ENCODE results near the gene CFAP221. TPM values are rescaled to one million over a fixed set of nuclear protein-coding genes. Genes with fewer than 3 reads are reported as not detected.

Gene CFAP221
- total and polyA plus RNA-seq, 2 experiments from 2014 or later = 0.42 to 0.65 TPM

DNA sequence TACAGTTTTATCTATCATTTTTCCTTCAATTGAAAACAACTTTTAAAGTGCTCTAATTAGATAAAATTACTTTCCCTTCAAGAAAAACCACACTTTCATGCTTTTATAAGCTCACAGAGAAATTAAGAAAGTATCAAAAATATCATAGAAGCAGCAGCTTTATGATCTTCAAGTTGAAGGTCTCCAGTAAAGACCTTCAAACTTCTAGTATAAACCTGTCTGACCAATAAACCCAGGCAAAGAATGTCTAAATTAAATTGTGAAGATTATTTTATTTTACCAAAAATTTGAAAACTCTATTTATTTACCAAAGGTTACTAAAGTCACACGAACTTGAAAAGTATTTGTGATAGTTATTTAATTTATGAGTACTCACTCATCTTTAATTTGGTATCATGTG lies 10.7 kb upstream of the CFAP221 start (continued):
- TF ChIP-seq, protein P1, sequence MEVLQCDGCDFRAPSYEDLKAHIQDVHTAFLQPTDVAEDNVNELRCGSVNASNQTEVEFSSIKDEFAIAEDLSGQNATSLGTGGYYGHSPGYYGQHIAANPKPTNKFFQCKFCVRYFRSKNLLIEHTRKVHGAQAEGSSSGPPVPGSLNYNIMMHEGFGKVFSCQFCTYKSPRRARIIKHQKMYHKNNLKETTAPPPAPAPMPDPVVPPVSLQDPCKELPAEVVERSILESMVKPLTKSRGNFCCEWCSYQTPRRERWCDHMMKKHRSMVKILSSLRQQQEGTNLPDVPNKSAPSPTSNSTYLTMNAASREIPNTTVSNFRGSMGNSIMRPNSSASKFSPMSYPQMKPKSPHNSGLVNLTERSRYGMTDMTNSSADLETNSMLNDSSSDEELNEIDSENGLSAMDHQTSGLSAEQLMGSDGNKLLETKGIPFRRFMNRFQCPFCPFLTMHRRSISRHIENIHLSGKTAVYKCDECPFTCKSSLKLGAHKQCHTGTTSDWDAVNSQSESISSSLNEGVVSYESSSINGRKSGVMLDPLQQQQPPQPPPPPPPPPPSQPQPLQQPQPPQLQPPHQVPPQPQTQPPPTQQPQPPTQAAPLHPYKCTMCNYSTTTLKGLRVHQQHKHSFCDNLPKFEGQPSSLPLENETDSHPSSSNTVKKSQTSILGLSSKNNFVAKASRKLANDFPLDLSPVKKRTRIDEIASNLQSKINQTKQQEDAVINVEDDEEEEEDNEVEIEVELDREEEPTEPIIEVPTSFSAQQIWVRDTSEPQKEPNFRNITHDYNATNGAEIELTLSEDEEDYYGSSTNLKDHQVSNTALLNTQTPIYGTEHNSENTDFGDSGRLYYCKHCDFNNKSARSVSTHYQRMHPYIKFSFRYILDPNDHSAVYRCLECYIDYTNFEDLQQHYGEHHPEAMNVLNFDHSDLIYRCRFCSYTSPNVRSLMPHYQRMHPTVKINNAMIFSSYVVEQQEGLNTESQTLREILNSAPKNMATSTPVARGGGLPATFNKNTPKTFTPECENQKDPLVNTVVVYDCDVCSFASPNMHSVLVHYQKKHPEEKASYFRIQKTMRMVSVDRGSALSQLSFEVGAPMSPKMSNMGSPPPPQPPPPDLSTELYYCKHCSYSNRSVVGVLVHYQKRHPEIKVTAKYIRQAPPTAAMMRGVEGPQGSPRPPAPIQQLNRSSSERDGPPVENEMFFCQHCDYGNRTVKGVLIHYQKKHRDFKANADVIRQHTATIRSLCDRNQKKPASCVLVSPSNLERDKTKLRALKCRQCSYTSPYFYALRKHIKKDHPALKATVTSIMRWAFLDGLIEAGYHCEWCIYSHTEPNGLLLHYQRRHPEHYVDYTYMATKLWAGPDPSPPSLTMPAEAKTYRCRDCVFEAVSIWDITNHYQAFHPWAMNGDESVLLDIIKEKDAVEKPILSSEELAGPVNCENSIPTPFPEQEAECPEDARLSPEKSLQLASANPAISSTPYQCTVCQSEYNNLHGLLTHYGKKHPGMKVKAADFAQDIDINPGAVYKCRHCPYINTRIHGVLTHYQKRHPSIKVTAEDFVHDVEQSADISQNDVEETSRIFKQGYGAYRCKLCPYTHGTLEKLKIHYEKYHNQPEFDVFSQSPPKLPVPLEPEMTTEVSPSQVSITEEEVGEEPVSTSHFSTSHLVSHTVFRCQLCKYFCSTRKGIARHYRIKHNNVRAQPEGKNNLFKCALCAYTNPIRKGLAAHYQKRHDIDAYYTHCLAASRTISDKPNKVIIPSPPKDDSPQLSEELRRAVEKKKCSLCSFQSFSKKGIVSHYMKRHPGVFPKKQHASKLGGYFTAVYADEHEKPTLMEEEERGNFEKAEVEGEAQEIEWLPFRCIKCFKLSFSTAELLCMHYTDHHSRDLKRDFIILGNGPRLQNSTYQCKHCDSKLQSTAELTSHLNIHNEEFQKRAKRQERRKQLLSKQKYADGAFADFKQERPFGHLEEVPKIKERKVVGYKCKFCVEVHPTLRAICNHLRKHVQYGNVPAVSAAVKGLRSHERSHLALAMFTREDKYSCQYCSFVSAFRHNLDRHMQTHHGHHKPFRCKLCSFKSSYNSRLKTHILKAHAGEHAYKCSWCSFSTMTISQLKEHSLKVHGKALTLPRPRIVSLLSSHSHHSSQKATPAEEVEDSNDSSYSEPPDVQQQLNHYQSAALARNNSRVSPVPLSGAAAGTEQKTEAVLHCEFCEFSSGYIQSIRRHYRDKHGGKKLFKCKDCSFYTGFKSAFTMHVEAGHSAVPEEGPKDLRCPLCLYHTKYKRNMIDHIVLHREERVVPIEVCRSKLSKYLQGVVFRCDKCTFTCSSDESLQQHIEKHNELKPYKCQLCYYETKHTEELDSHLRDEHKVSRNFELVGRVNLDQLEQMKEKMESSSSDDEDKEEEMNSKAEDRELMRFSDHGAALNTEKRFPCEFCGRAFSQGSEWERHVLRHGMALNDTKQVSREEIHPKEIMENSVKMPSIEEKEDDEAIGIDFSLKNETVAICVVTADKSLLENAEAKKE (CRISPR knock-in tag; IDR thresholded peaks at IDR 0.05) = no peak
- no peak for TF ChIP-seq EZH2phosphoT487 (IDR thresholded peaks at IDR 0.05; ENCODE audit: unreplicated experiment)
- no peak for TF ChIP-seq ZNF114 (CRISPR knock-in tag; IDR thresholded peaks at IDR 0.05)

DNA sequence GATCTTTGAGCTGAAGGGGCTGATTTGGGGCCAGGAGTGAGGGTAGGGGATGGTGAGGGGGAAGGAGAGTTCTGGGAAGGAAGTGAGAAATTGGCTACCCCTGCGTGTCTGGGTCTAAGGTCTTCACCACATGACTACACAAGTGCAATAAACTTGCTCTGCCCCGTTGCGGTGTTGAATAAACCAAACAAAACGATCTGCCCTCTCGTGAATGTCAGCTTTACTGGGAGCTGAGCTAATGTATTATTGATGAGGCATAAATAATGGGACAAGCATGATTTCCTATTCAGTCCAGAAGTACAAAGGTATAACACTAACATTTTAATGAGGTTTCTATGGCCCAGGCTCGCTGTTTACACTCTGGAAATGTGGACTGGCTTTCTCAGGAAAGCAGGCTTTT lies 8.0 kb upstream of the CFAP221 start:
- Histone ChIP-seq H3K79me2 (replicated peaks; ENCODE audit: insufficient read depth) (no peaks in the 10 kb centered on the region), H3K9me2 (ENCODE audit: insufficient read depth) (no peaks in the 10 kb centered on the region), H3K4me3 (no peak overlapping the region), H3K27ac (ENCODE audit: low read depth) (no peak overlapping the region), H3K4me1 (ENCODE audit: insufficient read depth) (peaks cover 6% of the 10 kb centered on the region; the same call in 1 of the 2 replicates), H3K36me3 (ENCODE audit: insufficient read depth) (no peaks in the 10 kb centered on the region), H2AFZ (no peak overlapping the region), H3F3A (replicated peaks; ENCODE audit: low read depth) (no peaks in the 10 kb centered on the region), H3K4me2 (no peak overlapping the region), H3K27me3 (ENCODE audit: insufficient read depth) (no peaks in the 10 kb centered on the region), H4K20me1 (replicated peaks; ENCODE audit: insufficient read depth) (no peaks in the 10 kb centered on the region)
- Mint-ChIP-seq H3K27ac (no peak overlapping the region), H3K4me3 (no peak overlapping the region), H3K36me3 (ENCODE audit: low read depth) (peaks cover 2% of the 10 kb centered on the region; the same call in 1 of the 3 replicates), H3K4me1 (peaks cover 13% of the 10 kb centered on the region; the same call in 2 of the 3 replicates), H3K9me3 (peaks cover 14% of the 10 kb centered on the region; the same call in 2 of the 3 replicates), H3K27me3 (ENCODE audit: insufficient read depth, low read depth, poor library complexity) (peaks cover 2% of the 10 kb centered on the region)
- DNase-seq (ENCODE audit: low spot score) = no peak
- no peak for ATAC-seq
- TF ChIP-seq EZH2 (IDR thresholded peaks at IDR 0.05; ENCODE audit: low read depth, unreplicated experiment) (no peak), NANOG (IDR thresholded peaks at IDR 0.05; ENCODE audit: borderline replicate concordance) (no peak), ZNF331 (CRISPR knock-in tag; IDR thresholded peaks at IDR 0.05; ENCODE audit: low read depth) (no peak), EZH2phosphoT487 (IDR thresholded peaks at IDR 0.05; ENCODE audit: unreplicated experiment) (no peak)
- TF ChIP-seq, protein P1 (CRISPR knock-in tag; IDR thresholded peaks at IDR 0.05) = no peak
- TF ChIP-seq, protein P2, sequence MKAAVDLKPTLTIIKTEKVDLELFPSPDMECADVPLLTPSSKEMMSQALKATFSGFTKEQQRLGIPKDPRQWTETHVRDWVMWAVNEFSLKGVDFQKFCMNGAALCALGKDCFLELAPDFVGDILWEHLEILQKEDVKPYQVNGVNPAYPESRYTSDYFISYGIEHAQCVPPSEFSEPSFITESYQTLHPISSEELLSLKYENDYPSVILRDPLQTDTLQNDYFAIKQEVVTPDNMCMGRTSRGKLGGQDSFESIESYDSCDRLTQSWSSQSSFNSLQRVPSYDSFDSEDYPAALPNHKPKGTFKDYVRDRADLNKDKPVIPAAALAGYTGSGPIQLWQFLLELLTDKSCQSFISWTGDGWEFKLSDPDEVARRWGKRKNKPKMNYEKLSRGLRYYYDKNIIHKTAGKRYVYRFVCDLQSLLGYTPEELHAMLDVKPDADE (IDR thresholded peaks at IDR 0.05) = no peak

All from GM23338 (cell line).